PFSK-1 (cell line): ENCODE measurements around the gene PANK4.

Source experiments
- POLR2AphosphoS5 ChIP-seq: IDR thresholded peaks from 2 replicates; pipeline ENCODE4 v1.6.1; 2012; ENCODE audit warnings: low read depth, mild to moderate bottlenecking, control low read depth, low read length, moderate library complexity
- REST ChIP-seq, 2 experiments: IDR thresholded peaks; 2 replicates each; pipeline versions ENCODE4 v1.6.1 to v1.8.0; 2011 to 2012; ENCODE audit warnings: low read depth in 2 of 2, low read length in 2 of 2, control low read depth in 1 of 2, inconsistent platforms in 1 of 2, mild to moderate bottlenecking in 1 of 2, moderate library complexity in 1 of 2; ENCODE audit not compliant: insufficient read depth in 1 of 2
- SIN3A ChIP-seq: IDR thresholded peaks from 2 replicates; pipeline ENCODE4 v1.6.1; 2012; ENCODE audit warnings: mild to moderate bottlenecking, low read length, moderate library complexity, borderline replicate concordance; ENCODE audit not compliant: insufficient read depth
- TAF1 ChIP-seq: IDR thresholded peaks from 2 replicates; pipeline ENCODE4 v1.6.1; 2012; ENCODE audit warnings: low read length, control low read depth, borderline replicate concordance; ENCODE audit not compliant: insufficient read depth

GRCh38 chr1:2496087-2496622 lies 30.2 kb downstream of the PANK4 start:
- TF ChIP-seq REST (IDR thresholded peaks at IDR 0.05; ENCODE audit: insufficient read depth in 1 of 2, low read depth in 2 of 2, low read length in 2 of 2): no peak
- TF ChIP-seq POLR2AphosphoS5: no peak
- no peak for TF ChIP-seq SIN3A
- no peak for TF ChIP-seq TAF1
